Measurements from ENCODE around the gene ZNF622.

DNA sequence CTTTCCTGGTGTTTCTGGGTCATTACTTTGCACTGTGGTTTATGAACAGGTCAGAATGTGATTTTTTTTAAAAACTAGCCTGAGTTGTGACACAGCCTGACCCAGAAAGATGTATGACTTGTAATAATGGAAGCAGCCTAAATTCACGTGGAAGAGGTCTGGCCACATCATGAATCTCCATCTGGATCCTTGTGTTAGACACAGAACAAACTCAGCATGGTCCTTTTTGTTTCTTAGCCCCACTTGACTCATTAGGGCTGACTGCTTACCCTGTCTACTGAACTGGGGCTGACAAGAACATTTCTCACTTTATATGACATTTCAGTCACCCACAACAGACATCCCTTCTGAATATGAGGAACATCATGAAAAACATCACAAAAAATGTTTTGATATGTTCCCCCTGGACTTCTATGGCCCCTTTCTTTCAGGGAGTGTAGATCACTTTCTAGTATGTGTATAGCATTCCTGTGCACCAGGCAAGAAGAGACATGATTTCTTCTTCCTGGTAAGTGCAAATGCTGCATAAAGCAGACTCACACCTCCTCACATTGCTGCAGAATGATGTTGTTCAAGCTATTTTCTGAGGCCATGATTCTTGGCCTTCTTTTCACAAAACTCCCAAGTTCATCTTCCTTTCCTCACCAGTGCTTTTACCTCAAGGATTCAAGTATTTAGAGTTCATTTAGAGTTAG, 52.3 kb downstream of the ZNF622 start:
- TF ChIP-seq POLR2A (IDR thresholded peaks at IDR 0.05; ENCODE audit: low read length) (no peak), GATA1 (IDR thresholded peaks at IDR 0.05; ENCODE audit: low read depth, low read length) (no peak)
